H54 (cell line): ENCODE results near the gene HEG1.

Source experiments
- DNase-seq: peaks from one replicate; pipeline ENCODE4 v3.0.0; 2011; ENCODE audit warnings: low spot score, mixed read lengths; ENCODE audit not compliant: insufficient read length
- FAIRE-seq: peaks from 3 replicates; lab custom pipeline; 2011; peaks lifted over from hg19 to GRCh38; lab: Jason Lieb, UNC
- POLR2A ChIP-seq: IDR thresholded peaks from 2 replicates; pipeline ENCODE4 v1.6.1; 2011; ENCODE audit warnings: low read depth, mild to moderate bottlenecking, low read length

The HEG1 gene

GRCh38 chr3:125003859-125004595 is 51.8 kb downstream of the HEG1 start:
- DNase-seq: no peak
- FAIRE-seq: no peak
- TF ChIP-seq POLR2A: no peak

GRCh38 chr3:125003369-125003853 is 52.4 kb downstream of the HEG1 start:
- no peak for TF ChIP-seq POLR2A
- DNase-seq (no peak), FAIRE-seq (no peak)

GRCh38 chr3:125002414-125003368 is 53.1 kb downstream of the HEG1 start:
- no peak for TF ChIP-seq POLR2A
- no peak for FAIRE-seq
- DNase-seq: no peak

GRCh38 chr3:125001557-125002413 is 54.0 kb downstream of the HEG1 start:
- no peak for FAIRE-seq
- no peak for DNase-seq
- no peak for TF ChIP-seq POLR2A

GRCh38 chr3:125000661-125001060 is 55.1 kb downstream of the HEG1 start:
- FAIRE-seq: no peak
- DNase-seq: no peak
- no peak for TF ChIP-seq POLR2A

GRCh38 chr3:124999897-125000435 is 55.8 kb downstream of the HEG1 start:
- DNase-seq (no peak), FAIRE-seq (no peak)
- TF ChIP-seq POLR2A: no peak

GRCh38 chr3:124999317-124999716 is 56.5 kb downstream of the HEG1 start:
- no peak for DNase-seq
- TF ChIP-seq POLR2A: no peak
- FAIRE-seq: no peak

- DNase-seq (no peak), FAIRE-seq (no peak)
- TF ChIP-seq POLR2A: no peak
Observed at GRCh38 chr3:124998247-124998630, 57.6 kb downstream of the HEG1 start.

GRCh38 chr3:124997303-124998246 is 58.2 kb downstream of the HEG1 start:
- no peak for FAIRE-seq
- no peak for TF ChIP-seq POLR2A
- no peak for DNase-seq

- DNase-seq: peak; percentile 26
- no peak for FAIRE-seq
- no peak for TF ChIP-seq POLR2A
Observed at GRCh38 chr3:124995460-124995994, 60.3 kb downstream of the HEG1 start.

- DNase-seq: no peak
- no peak for TF ChIP-seq POLR2A
- no peak for FAIRE-seq
Observed at GRCh38 chr3:124993466-124993865, 62.3 kb downstream of the HEG1 start.

GRCh38 chr3:124992041-124992440 is 63.8 kb downstream of the HEG1 start:
- FAIRE-seq: no peak
- TF ChIP-seq POLR2A: no peak
- no peak for DNase-seq
